Parathyroid adenoma (tissue), 2 donors: ENCODE results near the gene OPCML.
A peak's percentile ranks its signal among the peaks of the same experiment; 100 is the strongest.

Experiments used
- H2AFZ ChIP-seq: fragments of 300-600 bp; sonication (generic); one replicate; pipeline ENCODE4 v1.7.0; 2017; ENCODE audit warnings: antibody characterized with exemption, mild to moderate bottlenecking
- H3K27ac ChIP-seq: fragments of 300-600 bp; sonication (generic); one replicate; pipeline ENCODE4 v1.7.0; 2017
- H3K27me3 ChIP-seq: fragments of 300-600 bp; sonication (generic); one replicate; pipeline ENCODE4 v1.7.0; 2017; ENCODE audit warnings: low read length; ENCODE audit not compliant: control insufficient read depth, insufficient read depth
- H3K36me3 ChIP-seq: fragments of 300-600 bp; sonication (generic); one replicate; pipeline ENCODE4 v1.7.0; 2017; ENCODE audit warnings: low read length; ENCODE audit not compliant: control insufficient read depth, insufficient read depth
- H3K4me1 ChIP-seq: fragments of 300-600 bp; sonication (generic); one replicate; pipeline ENCODE4 v1.7.0; 2017; ENCODE audit warnings: control low read depth
- H3K4me2 ChIP-seq: fragments of 300-600 bp; sonication (generic); one replicate; pipeline ENCODE4 v1.7.0; 2017; ENCODE audit warnings: low read length
- H3K4me3 ChIP-seq: fragments of 300-600 bp; sonication (generic); one replicate; pipeline ENCODE4 v1.7.0; 2017; ENCODE audit warnings: low read depth, low read length
- H3K79me2 ChIP-seq: fragments of 300-600 bp; sonication (generic); one replicate; pipeline ENCODE4 v1.7.0; 2017; ENCODE audit warnings: control low read depth
- H3K9ac ChIP-seq: fragments of 300-600 bp; sonication (generic); one replicate; pipeline ENCODE4 v1.7.0; 2017; ENCODE audit warnings: mild to moderate bottlenecking
- H3K9me3 ChIP-seq: fragments of 300-600 bp; sonication (generic); one replicate; pipeline ENCODE4 v1.7.0; 2017; ENCODE audit warnings: low read length; ENCODE audit not compliant: control insufficient read depth
- TF ChIP-seq, protein P1 (sequence below): fragments of 300-600 bp; sonication (generic); IDR thresholded peaks from one replicate; pipeline ENCODE4 v1.7.0; 2017; ENCODE audit warnings: antibody characterized with exemption, mild to moderate bottlenecking
- donor health status: primary hyperparathyroidism.

OPCML gene

DNA sequence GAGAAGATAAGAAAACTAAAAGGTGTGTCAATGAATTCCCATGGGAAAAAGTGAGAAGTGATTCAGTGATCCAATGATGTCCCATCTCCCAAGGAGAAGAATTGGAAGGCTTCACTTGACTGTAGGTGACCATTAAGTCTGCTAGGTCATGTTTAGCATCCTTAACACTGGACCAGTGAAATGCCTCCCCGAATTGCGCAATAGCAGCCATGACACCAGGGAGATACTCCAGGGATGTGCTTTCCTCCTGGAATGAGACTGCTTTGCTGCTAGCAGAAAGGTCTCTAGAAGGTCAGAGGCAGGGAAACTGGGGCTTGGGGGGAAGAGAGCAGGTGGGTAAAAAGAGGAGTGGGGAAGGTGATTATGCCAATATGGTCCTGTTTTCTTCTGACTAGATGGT lies 364.3 kb downstream of the OPCML start:
- TF ChIP-seq, protein P1, sequence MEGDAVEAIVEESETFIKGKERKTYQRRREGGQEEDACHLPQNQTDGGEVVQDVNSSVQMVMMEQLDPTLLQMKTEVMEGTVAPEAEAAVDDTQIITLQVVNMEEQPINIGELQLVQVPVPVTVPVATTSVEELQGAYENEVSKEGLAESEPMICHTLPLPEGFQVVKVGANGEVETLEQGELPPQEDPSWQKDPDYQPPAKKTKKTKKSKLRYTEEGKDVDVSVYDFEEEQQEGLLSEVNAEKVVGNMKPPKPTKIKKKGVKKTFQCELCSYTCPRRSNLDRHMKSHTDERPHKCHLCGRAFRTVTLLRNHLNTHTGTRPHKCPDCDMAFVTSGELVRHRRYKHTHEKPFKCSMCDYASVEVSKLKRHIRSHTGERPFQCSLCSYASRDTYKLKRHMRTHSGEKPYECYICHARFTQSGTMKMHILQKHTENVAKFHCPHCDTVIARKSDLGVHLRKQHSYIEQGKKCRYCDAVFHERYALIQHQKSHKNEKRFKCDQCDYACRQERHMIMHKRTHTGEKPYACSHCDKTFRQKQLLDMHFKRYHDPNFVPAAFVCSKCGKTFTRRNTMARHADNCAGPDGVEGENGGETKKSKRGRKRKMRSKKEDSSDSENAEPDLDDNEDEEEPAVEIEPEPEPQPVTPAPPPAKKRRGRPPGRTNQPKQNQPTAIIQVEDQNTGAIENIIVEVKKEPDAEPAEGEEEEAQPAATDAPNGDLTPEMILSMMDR = no peak
- H3K4me3 ChIP-seq = no peak overlapping the region
- no peaks in the 10 kb centered on the region for H3K79me2 ChIP-seq
- H3K36me3 ChIP-seq = no peaks in the 10 kb centered on the region
- no peaks in the 10 kb centered on the region for H3K4me1 ChIP-seq
- no peak overlapping the region for H3K9ac ChIP-seq
- no peak overlapping the region for H2AFZ ChIP-seq
- no peak overlapping the region for H3K27ac ChIP-seq
- H3K9me3 ChIP-seq = no peaks in the 10 kb centered on the region
- no peak overlapping the region for H3K4me2 ChIP-seq
- no peaks in the 10 kb centered on the region for H3K27me3 ChIP-seq

- H3K9ac ChIP-seq = no peak overlapping the region
- H3K79me2 ChIP-seq = no peaks in the 10 kb centered on the region
- H3K36me3 ChIP-seq = no peaks in the 10 kb centered on the region
- no peak overlapping the region for H2AFZ ChIP-seq
- H3K4me1 ChIP-seq = no peaks in the 10 kb centered on the region
- TF ChIP-seq, protein P1 = no peak
- no peak overlapping the region for H3K4me2 ChIP-seq
- no peaks in the 10 kb centered on the region for H3K27me3 ChIP-seq
- H3K27ac ChIP-seq = no peak overlapping the region
- H3K4me3 ChIP-seq = no peak overlapping the region
- no peaks in the 10 kb centered on the region for H3K9me3 ChIP-seq
Measured at GRCh38 chr11:133166662-133167061, 365.6 kb downstream of the OPCML start.

DNA sequence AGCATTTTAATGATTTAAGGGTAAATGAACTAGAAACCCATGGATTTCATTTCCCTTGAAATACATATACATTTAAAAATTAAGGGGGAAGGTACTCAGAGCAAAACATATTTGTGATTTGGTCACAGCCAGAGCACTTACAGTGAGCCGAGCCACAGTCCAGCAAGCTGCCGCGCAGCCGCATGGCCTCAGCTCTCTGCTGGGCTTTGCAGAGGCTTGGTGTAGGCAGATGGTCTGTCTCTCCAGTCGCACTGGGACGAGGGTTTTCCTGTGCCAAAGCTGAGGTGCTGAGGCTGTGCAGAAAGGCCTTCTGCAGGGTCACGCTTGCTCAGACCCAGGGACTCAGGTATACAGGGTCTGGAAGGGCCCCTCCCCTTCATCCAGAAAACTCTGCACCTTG lies 367.3 kb downstream of the OPCML start:
- no peak overlapping the region for H3K27ac ChIP-seq
- H3K4me3 ChIP-seq = no peak overlapping the region
- H3K27me3 ChIP-seq = no peaks in the 10 kb centered on the region
- no peak overlapping the region for H3K4me2 ChIP-seq
- no peaks in the 10 kb centered on the region for H3K4me1 ChIP-seq
- no peak overlapping the region for H2AFZ ChIP-seq
- H3K9me3 ChIP-seq = no peaks in the 10 kb centered on the region
- H3K79me2 ChIP-seq = no peaks in the 10 kb centered on the region
- H3K36me3 ChIP-seq = no peaks in the 10 kb centered on the region
- H3K9ac ChIP-seq = no peak overlapping the region
- TF ChIP-seq, protein P1 = no peak

GRCh38 chr11:133163463-133164419 lies 368.6 kb downstream of the OPCML start:
- H3K27ac ChIP-seq = no peak overlapping the region

More at GRCh38 chr11:133163463-133164419, 368.6 kb downstream of the OPCML start:
- no peak overlapping the region for H2AFZ ChIP-seq
- TF ChIP-seq, protein P1 = peak; percentile 47
- H3K79me2 ChIP-seq = no peaks in the 10 kb centered on the region
- no peaks in the 10 kb centered on the region for H3K9me3 ChIP-seq
- no peaks in the 10 kb centered on the region for H3K4me1 ChIP-seq
- H3K27me3 ChIP-seq = no peaks in the 10 kb centered on the region
- no peak overlapping the region for H3K4me2 ChIP-seq
- no peaks in the 10 kb centered on the region for H3K36me3 ChIP-seq
- H3K9ac ChIP-seq = no peak overlapping the region
- no peak overlapping the region for H3K4me3 ChIP-seq
